Measurements from ENCODE around the gene AKAP5.
A peak's percentile ranks its signal among the peaks of the same experiment; 100 is the strongest.

AKAP5 gene

DNA sequence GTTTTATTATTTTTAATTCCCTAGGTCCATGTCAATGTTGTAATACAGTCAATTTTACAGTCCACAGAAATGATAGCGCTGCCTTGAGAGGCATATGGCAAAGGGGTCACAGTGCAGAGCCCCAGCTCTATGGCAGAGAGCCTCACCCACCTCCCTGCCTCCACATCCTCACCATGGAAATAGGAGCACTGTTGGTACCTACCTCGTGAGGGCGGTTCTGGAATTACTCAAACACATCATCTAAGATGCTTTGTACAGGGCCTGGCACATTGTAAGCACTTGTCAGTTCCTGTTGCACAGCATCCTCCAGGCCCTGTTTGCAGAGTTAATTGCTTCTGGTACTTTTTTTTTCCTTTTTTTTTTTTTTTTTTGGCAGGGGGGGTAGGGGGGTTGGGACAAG is 4.1 kb upstream of the AKAP5 start:
- no peak for DNase-seq

DNA sequence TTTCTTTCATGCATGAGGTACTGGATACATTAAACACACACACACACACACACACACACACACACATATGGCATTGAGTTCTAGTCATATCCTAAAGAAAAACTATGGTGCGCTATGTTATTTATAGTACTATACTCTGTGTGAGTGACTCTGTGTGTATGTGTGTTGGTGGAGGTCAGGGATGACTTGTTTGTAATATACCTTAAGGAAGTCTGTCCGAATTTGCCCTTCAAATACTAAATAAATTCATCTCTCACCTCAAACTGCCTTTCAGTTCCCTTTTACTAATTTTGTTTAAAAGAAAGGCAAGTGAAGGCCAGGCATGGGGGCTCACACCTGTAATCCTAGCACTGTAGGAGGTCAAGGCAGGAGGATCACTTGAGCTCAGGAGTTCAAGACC is 2.1 kb upstream of the AKAP5 start:
- DNase-seq = no peak

DNA sequence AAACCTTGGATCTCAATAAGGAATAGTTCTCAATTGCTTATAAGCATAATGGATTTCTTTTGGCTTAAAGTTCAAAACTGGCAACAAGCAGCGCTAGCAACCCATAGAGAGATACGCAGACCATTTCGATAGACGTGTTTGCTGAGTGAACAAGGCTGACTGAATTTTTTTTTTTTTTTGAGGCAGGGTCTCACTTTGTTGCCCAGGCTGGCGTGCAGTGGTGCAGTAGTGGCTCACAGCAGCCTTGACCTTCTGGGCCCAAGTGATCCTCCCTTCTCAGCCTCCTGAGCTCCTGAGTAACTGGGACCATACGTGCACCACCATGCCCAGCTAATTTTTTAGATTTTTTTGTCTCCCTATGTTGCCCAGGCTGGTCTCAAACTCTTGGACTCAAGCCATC is 1.4 kb upstream of the AKAP5 start:
- DNase-seq = no peak

DNA sequence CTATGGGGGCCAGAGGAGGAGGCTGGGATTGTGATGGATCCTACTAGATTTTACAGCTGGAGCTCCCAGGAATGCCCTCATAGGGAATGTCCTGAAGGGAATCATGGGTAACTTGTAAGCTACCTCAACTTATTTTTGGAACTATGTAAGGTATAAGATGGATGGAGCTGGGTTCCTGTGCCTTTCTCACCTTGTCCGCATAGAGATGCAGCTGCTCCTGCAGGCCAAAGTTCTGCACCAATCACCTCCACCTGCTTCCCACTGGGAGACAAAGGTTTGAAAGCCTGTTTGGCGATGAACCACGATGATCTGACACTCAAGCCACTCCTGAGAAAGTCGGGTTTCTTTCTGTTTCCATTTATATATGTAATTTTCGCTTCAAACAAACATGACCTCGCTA is 648 bp upstream of the AKAP5 start:
- peak; percentile 45 to 75 (median 46) for DNase-seq

DNA sequence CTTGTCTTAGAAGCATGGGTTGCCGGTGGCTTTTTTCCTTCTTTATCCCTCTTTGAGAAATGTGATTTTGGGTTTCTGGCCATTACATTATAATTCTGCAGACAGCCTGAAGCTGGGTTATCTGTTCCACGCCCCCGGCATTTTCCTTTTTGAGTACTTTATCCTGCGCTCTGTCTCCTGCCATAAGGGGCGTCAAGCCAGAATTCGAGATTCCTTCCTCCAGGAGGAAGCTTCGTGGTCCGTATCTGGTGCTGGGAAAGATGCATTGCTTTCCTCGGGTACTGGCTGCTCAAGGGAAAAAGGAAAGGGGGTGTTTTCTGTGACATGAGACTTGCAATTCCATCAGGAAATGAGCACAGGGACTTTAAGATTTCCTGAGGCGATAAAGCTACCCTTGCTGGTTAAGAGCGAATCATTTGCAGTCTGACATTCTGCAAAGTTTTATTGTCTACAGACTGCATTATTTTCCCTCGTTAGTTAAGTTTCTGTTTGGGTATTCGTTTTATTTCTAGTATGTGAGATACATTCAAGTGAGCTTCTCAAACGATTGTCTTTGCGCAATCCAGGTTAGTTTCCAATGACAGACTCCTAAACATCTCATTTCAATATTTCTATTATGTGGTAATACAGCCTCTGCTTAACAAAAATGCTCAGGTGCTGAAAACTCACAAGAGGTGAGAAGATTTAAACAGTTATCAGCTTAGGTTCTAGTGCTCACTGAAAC is 694 bp downstream of the AKAP5 start:
- peak; percentile 27 to 68 (median 67) for DNase-seq

GRCh38 chr14:64467101-64467500 is 1.8 kb downstream of the AKAP5 start:
- DNase-seq = no peak

DNA sequence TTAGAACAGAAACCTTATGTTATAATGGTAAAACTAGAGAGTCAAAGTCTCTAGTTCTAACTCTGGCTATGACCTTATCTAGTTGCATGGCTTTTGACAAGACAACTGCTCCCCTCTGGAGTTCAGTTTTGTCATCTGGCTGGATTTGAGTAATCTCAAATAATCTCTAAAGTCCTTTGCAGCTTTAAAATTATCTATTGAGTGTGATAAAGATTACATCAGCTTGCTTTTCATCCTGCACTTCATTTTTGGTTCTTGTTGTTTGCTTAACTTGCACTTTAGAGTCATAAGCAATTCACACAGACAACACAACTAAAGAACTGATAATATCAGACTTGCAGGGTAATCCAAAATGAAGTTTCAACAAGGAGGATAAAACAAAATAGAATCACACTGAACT is 2.3 kb downstream of the AKAP5 start:
- no peak for DNase-seq

GRCh38 chr14:64468451-64468850 is 3.2 kb downstream of the AKAP5 start:
- no peak for DNase-seq

GRCh38 chr14:64474041-64474440 is 8.7 kb downstream of the AKAP5 start:
- peak in 1 of 3 experiments; percentile 50 for DNase-seq

DNA sequence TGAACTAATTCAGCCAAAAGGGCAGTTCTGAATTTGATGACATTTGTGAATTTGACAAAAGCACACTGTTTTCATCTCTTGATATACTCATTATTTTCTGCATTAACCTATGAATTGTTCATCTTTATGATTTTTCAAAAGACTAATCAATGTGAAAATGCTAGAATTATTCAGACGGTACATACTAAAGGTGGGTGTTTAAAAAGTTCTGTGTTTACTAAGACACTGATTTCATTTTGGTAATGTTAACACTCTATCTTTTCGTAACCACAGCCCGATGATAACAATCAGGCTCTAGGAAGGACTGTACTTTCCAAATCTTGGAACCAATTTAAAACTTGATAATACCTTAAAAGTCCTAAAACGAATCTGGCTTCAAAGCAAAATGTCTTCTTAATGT is 9.4 kb downstream of the AKAP5 start:
- no peak for DNase-seq

DNA sequence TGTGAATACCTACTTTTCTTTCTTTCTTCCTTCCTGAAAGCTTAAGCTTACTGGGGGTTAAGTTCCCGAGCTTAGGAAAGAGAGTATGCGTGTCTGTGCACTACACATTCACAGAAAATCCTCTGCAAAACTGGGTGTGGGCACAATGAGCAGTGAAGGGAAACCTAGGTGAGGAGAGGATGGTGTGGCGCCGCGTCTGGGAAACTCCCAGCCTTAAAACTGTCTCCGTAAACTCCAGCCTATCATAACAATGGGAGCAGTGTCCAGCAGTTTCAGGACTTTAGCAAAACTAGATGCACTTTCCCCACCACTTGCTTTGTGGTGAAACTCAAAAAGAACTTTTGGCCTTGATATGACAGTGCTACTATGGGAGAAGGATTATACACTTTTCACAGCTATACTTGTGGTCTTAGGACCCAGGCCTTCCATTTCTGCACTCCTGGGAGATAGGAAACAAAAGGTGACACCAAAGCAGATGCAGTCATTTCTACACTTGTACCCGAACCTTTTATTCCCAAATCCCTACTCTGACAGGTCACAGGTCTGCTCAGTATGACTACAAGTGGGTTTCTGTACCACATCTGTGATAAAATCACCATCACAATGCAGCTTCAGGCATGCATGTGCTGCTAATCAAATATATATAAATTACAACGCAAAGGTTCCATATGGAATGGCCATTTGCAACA is 10.4 kb downstream of the AKAP5 start:
- DNase-seq = no peak

DNA sequence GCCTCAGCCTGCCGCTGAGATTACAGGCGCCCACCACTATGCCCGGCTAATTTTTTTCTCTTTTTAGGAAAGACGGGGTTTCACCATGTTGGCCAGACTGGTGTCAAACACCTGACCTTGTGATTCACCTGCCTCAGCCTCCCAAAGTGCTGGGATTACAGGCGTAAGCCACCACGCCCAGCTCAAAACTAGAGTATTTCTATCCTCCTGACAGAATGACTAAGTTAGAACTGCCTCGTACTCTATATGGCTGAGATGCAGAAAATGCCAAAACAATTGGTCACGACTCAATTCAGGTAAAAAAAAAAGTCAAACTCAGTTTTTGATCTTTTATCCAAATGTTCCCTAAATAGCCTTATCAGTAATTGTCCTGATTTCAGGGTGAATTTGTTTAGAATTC is 11.1 kb downstream of the AKAP5 start:
- DNase-seq = no peak

GRCh38 chr14:64478634-64479250 is 13.4 kb downstream of the AKAP5 start:
- DNase-seq = peak in 2 of 3 experiments; percentile 1 to 34

GRCh38 chr14:64488590-64489099 is 23.3 kb downstream of the AKAP5 start:
- no peak for DNase-seq

- DNase-seq = no peak
Measured at GRCh38 chr14:64491637-64492036, 26.3 kb downstream of the AKAP5 start.

DNA sequence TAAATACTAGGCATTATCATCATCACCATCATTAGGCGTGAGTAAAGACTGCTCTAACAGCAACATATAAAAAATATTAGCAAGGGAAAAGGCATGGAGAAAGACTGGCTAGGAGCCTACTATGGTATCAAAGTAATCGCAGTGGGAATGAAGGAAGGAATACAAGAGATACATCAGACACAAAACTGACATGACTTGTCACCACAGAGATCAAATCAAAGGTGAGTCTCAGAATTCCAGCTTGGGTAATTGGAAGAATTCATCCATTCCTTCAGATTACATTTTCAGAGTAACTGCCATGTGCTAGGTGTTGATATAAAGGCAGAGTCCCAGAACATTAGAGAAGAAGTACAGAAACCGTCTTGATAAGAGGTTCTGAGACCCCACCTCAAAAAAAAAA is 28.2 kb downstream of the AKAP5 start:
- no peak for DNase-seq

GRCh38 chr14:64495252-64495651 is 30.0 kb downstream of the AKAP5 start:
- no peak for DNase-seq

- no peak for DNase-seq
Measured at GRCh38 chr14:64496764-64497163, 31.5 kb downstream of the AKAP5 start.

- DNase-seq = no peak
Measured at GRCh38 chr14:64500088-64500487, 34.8 kb downstream of the AKAP5 start.

DNA sequence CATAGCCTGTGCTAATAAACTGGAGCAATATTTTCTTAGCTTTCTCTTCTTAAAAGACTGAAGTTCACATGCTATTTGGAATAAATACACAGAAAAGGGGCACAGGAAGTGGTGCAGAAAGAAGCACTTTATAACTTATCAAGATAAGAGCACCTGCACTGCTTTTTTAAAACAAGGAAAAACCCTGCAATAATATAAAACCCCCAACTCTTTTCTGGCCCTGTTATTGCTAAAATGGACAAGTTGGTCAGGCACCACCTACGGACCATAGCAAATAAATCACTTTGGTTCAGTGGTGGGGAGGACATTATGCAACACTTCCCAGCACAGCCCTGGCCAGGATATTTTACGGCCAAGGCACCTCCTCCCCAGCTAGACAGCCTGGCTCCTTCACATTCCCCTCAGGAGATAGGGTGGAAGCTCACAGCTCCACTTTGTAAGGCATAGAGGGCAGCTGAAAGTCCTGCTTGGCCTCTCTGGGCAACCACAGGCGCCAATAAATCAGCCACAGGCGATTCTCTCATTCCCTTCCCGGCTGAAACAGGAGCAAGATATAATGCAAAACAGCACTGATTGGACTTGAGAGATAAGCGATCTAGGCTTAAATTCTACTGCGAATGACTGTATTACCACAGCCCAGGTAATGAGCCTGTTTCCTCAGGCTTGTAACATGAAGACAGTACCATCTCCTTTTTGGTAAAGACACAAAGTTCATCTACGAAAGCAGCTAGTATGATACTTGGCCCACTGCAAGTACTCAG is 36.3 kb downstream of the AKAP5 start:
- peak in 2 of 3 experiments; percentile 33 to 86 for DNase-seq

DNA sequence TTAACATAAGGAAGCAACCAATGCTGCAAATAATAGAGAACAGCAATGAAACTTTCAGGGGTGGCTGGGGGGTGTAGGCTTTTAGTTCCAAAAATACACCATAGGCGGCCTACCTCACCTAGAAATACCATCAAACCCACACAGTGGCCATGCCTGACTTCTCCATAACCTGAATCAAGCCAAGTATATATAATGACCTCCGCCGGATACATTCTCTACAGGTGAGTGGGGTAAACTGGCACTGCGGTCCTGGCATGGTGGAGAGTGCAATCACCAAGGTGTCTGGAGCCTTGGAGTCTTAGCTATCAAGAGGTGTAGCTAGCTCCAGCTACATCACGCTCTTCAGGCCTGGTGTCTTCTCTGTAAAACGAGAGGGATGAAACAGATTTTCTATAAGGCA is 37.2 kb downstream of the AKAP5 start:
- DNase-seq = peak; percentile 45 to 60 (median 48)

- peak; percentile 48 to 63 (median 60) for DNase-seq
Measured at GRCh38 chr14:64502887-64503433, 37.7 kb downstream of the AKAP5 start.

Measured in NCI-H1417 (cell line).